GM19467 (cell line): ENCODE results near the gene MYO3A.
"Not testable (repeated sequence)": the region's sequence is repeated elsewhere in the genome, so short reads cannot be mapped to it uniquely, and the experiment has no call there.

Experiments used
- ATAC-seq: cut with Tn5 transposase; IDR thresholded peaks from one replicate; pipeline ENCODE4 v1.9.1; 2021; ENCODE audit warnings: mild to moderate bottlenecking, moderate library complexity; ENCODE audit not compliant: unreplicated experiment

The MYO3A gene

GRCh38 chr10:26067680-26068079 is 133.7 kb downstream of the MYO3A start:
- ATAC-seq: no peak

- ATAC-seq: not testable (repeated sequence)
Observed at GRCh38 chr10:26080971-26081370, 146.9 kb downstream of the MYO3A start.

GRCh38 chr10:26081459-26081858 is 147.4 kb downstream of the MYO3A start:
- no peak for ATAC-seq

GRCh38 chr10:26085549-26085948 is 151.5 kb downstream of the MYO3A start:
- ATAC-seq: no peak

- ATAC-seq: no peak
Observed at GRCh38 chr10:26087666-26088065, 153.6 kb downstream of the MYO3A start.

- ATAC-seq: no peak
Observed at GRCh38 chr10:26090026-26090425, 156.0 kb downstream of the MYO3A start.

- no peak for ATAC-seq
Observed at GRCh38 chr10:26090762-26091161, 156.7 kb downstream of the MYO3A start.

GRCh38 chr10:26093229-26093628 is 159.2 kb downstream of the MYO3A start:
- no peak for ATAC-seq

GRCh38 chr10:26095781-26096180 is 161.8 kb downstream of the MYO3A start:
- no peak for ATAC-seq

- ATAC-seq: not testable (repeated sequence)
Observed at GRCh38 chr10:26097549-26097948, 163.5 kb downstream of the MYO3A start.

- no peak for ATAC-seq
Observed at GRCh38 chr10:26112532-26112931, 178.5 kb downstream of the MYO3A start.

GRCh38 chr10:26138613-26139012 is 204.6 kb downstream of the MYO3A start:
- ATAC-seq: no peak

- ATAC-seq: no peak
Observed at GRCh38 chr10:26156019-26156418, 222.0 kb downstream of the MYO3A start.

- no peak for ATAC-seq
Observed at GRCh38 chr10:26157734-26158133, 223.7 kb downstream of the MYO3A start.

- ATAC-seq: no peak
Observed at GRCh38 chr10:26169466-26169865, 235.4 kb downstream of the MYO3A start.

- ATAC-seq: no peak
Observed at GRCh38 chr10:26172131-26172530, 238.1 kb downstream of the MYO3A start.

- no peak for ATAC-seq
Observed at GRCh38 chr10:26173837-26174236, 239.8 kb downstream of the MYO3A start.

GRCh38 chr10:26177341-26177740 is 243.3 kb downstream of the MYO3A start:
- ATAC-seq: no peak

GRCh38 chr10:26194275-26194674 is 260.2 kb downstream of the MYO3A start:
- no peak for ATAC-seq

GRCh38 chr10:26197248-26197647 is 263.2 kb downstream of the MYO3A start:
- no peak for ATAC-seq

- no peak for ATAC-seq
Observed at GRCh38 chr10:26198119-26198518, 264.1 kb downstream of the MYO3A start.

GRCh38 chr10:26199841-26200240 is 265.8 kb downstream of the MYO3A start:
- no peak for ATAC-seq

- ATAC-seq: no peak
Observed at GRCh38 chr10:26205223-26205622, 271.2 kb downstream of the MYO3A start.
